ENCODE results near the gene INTS15.

The INTS15 gene

DNA sequence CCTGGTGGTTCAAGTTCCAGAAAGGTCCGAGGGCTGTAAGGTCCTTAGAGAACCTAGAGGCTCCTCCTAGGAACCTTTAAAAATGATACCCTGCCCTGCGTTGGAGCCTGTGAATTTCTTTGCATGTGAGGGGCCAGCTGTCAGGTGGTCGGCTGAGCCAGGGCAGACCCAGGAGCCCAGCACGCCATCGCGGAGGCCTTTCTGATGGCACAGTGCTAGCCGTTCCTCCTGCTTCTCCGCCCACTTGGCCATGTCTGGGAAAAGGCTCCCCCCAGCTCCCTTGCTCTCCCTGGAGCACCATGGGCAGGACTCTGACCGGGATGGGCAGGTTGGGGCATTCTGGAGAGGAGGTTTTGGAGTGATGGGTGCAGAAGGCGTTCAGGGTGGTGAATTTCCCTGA is 54.9 kb downstream of the INTS15 start:
- DNase-seq = no peak

DNA sequence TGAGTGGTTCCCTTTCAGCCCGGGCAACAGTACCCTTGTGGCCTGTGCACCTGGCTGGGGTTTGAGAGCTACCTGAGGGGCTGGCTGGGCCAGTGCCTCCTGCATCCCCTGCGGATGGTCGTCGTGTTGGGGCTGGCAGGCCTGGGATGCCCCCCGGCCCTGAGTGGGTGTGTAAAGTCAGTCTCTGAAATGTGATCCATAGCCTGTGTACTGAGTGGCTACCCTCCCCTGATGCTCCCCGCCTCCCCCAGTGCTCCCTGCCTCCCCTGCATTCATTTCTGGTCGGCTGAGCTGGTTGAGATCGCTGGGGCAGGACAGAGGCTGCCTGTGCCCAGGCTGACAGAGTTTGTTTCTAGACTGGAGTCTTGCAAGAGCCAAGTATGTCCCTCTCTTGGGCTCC is 56.6 kb downstream of the INTS15 start:
- DNase-seq = no peak

DNA sequence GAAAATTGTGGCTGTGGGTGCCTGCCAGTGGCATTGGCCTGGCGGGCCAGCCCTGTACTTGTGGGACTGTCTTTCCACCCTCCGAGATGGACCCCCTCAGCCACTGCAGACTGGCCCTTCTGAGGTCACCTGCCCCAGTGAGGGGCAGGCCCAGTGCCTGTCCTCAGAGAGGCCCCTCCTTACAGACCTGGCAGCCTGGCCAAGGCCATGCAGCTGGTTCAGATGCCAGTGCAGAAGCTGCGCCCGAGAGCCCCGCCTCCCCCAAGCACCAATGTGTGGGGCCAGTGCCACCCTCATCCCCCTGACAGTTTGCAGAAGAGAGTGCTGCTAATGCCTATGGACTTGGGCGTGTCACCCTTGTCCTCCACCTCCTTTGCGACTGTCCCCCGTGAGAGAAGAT is 57.3 kb downstream of the INTS15 start:
- no peak for DNase-seq

DNA sequence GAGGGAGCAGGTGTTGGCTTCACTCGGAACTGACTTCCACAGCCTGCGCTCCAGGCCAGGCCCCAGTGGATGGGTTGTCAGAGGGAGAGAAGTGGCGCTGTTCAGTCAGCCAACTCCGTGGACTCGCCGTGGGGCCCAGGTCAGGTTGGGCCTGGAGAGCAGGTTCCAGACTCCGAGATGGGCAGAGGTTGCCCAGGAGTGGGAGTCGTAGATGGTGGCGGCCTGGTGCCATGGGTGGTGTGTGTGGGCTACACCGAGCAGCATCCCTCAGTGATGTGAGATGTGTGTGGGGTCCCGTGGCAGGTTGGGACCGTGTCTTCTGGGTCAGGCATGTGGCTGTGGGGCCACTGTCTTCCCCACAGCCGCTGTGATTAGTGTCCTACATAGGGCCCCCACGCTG is 57.7 kb downstream of the INTS15 start:
- DNase-seq = no peak

DNA sequence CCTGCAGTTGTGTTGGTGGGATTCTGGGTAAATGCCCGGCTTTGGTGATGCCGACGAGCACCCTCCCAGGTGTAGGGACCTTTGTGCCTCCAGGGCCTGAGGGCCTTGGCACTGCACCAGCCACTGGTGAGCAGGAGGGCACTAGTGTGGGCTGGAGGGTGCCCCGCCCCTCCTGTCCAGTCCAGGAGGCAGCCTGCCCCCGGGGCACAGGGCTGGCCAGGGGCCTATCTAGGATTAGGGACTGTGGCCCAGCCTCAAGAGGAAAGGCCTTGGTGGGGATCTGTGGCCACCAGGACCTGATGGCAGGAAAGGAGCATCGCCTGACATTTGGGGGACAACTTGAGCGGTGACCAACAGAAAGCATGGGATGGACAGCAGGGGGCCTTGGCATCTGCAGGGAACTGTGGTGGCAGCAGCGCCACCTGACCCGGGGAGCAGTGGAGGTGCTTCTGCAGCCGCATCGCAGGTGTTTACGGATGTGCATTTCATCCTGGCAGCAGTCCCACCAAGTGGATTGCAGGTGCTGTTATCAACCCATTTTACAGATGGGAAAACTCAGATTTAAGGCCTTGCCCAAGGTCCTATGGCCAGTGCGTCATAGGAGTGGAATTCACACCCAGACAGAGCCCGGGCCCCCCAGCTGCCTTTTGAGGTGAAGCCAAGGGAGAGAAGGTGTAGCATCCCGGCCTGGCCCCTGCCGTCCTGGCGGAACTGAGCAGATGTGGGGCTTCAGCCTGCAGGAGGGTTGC is 58.4 kb downstream of the INTS15 start:
- DNase-seq = no peak

DNA sequence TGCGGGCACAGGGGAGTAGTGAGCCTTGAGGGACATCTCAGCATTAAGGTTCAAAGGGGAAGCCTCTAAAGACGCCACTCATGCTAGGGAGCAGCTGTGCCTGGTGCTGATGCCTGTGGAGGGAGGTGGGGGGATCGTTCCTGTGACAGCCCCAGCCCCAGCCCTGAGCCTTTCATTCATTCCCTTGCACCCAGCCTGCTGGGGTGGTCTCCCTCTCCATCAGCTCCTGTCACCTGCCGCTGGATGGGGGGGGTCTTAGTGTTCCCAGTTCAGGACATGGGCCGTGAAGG is 58.9 kb downstream of the INTS15 start:
- DNase-seq = no peak

DNA sequence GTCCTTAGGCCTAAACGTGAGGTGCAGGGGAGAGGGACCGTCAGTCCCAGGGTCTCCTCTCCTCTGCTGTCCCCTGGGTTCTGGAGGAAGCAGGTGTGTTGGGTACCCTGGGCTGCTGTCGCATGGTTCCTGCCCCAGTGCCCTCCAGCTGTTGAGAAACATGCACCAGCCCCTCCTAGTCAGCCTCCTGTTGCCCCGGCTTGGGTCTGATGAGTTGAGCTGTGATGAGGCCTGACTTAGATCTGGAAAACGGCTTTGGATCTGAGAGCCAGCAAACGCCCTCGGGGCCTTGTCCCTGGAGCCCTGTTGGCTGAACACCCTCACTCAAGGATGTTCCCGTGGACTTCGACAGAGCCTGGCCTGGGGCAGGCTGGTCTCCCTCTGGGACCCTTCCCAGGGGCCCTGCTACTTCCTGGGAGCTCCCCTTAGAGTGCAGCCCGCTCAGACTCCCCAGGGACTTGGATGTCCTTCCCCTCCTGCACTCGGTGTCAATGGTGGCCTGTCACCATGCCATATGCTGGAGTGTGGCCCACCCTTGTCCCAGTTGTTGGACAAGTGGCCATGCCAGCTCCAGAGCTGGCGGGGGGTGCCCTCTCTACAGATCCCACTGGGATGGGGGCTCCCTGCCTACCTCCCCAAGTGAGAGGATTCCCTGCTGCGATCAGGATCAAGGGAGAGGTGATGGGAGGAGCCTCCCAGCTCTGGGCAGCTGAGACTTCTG is 59.6 kb downstream of the INTS15 start:
- DNase-seq = no peak

DNA sequence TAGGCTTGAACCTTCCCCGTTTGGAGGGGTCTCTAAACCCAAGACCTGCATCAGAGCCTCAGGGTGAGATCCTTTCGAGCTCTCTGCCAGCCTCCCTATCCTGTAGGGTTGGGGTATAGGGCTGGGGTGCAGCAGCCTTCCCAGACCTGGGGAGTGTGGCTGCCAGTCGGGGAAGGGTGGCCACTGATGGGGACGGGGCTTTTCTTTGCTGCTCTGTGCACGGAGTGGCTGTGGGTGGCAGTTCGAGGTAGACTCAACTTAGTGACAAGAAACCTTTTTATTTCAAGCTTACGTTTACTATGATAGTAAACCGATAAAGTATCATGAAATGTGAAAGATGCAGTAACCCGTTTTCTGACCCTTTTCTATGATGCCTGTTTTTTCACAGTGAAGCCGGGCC is 60.3 kb downstream of the INTS15 start:
- no peak for DNase-seq

DNA sequence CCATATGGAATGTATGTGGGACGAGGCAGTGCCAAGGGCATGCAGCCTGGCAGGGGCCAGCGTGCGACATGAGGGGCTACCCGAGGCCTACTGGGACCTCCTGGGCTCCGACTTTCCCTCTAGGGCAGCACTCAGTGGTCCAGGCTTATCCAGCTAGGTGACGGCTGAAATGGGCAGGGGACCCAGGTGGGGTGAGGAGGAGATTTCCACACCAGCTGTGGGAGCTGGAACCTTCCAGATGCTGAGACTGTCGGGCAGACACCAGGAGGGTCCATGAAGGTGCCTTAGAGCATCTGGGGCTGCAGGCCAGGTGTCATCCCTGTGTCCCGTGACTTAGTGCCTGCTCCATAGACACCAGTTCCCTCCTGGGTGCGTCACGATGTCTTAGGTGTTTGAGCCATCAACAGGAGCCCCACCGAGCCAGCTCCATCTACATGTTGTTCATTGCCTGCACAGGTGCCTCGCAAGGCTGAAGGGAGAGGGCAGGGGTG is 60.7 kb downstream of the INTS15 start:
- no peak for DNase-seq

DNA sequence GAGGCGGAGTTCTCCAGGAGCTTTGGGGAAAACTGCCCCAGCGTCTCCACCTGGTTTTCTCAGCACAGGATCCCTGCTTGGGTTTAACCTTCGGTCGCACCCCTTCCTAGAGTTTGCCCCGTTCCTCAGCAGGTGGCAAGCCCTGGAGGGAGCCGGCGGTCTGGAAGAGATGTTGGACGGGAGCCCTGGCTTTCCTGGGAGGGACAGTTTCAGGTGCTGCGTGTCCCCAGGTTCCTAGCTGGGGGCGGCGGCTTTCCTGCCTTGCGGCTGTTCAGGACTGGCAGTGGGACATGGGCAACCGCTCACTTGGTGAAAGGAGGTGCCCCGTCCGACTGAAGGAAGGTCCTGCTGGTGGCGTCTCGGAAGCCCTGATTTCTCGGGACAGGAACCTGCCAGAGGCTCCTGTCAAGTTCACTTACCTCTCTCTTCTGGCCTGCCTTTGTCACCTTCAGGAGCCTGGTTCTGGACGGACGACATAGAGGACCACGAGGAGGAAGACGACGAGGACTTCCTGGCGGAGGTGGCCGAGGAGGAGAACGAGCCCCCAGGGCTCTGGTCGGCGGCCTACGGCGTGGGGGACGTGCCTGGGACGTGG is 62.1 kb downstream of the INTS15 start:
- DNase-seq = no peak

DNA sequence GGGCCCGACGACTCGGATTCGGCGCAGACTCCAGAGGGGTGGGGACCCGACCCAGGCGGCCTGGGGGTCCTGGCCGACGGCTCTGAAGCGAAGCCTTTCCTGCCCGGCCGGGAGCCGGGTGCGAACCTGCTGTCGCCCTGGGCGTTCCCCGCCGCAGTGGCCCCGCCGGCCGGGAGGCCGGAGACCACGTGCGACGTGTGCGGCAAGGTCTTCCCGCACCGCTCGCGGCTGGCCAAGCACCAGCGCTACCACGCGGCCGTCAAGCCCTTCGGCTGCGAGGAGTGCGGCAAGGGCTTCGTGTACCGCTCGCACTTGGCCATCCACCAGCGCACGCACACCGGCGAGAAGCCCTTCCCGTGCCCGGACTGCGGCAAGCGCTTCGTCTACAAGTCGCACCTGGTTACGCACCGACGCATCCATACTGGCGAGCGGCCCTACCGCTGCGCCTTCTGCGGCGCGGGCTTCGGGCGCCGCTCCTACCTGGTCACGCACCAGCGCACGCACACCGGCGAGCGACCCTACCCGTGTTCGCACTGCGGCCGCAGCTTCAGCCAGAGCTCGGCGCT is 62.7 kb downstream of the INTS15 start:
- no peak for DNase-seq

DNA sequence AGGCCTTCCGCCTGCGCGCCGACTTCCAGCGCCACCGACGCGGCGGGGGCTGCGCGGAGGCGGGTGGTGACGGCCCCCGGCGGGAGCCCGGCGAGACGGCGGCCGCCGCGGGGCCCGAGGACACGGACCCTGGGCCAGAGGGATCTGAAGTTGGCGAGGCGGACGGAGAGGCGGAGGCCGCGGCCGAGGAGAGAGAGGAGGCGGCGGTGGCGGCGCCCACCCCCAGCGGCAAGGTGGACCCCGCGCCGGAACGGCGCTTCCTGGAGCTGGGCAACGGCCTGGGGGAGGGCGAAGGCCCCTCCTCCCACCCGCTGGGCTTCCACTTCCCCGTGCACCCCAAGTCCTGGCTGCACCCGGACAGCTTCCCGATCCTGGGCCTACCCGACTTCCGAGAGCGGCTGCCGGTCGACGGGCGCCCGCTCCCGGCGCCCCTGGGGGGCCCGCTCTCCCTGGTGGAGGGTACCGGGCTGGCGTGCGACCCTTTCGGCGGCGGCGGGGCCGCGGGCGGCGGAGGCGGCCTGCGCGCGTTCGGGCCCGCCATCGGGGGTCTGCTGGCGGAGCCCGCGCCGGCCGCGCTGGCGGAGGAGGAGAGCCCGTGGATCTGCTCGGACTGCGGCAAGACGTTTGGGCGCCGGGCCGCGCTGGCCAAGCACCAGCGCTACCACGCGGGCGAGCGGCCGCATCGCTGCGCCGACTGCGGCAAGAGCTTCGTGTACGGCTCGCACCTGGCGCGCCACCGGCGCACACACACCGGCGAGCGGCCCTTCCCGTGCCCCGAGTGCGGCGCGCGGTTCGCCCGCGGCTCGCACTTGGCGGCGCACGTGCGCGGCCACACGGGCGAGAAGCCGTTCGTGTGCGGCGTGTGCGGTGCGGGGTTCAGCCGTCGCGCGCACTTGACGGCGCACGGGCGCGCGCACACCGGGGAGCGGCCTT is 63.5 kb downstream of the INTS15 start:
- DNase-seq = no peak

DNA sequence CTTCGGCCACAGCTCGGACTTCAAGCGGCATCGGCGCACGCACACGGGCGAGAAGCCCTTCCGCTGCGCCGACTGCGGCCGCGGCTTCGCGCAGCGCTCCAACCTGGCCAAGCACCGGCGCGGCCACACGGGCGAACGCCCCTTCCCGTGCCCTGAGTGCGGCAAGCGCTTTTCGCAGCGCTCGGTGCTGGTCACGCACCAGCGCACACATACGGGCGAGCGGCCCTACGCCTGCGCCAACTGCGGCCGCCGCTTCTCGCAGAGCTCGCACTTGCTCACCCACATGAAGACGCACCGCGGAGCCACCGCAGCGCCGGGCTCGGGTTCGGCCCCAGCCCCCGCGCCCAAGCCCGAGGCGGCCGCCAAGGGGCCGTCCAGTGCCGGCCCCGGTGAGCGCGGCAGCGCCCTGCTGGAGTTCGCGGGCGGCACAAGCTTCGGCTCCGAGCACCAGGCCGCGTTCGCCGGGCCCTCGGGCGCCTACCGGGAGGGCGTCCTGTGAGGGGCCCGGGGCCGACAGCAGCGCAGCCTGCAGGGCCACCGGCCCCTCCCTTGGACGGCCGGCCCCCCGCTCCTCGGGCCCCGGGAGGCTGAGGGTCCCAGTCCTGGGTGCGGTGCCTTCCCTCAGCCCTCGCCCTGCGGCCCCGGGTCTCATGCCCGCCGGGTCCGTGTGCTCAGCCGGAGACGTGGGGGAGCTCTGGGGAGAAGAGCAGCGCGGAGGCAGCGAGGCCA is 64.5 kb downstream of the INTS15 start:
- no peak for DNase-seq

DNA sequence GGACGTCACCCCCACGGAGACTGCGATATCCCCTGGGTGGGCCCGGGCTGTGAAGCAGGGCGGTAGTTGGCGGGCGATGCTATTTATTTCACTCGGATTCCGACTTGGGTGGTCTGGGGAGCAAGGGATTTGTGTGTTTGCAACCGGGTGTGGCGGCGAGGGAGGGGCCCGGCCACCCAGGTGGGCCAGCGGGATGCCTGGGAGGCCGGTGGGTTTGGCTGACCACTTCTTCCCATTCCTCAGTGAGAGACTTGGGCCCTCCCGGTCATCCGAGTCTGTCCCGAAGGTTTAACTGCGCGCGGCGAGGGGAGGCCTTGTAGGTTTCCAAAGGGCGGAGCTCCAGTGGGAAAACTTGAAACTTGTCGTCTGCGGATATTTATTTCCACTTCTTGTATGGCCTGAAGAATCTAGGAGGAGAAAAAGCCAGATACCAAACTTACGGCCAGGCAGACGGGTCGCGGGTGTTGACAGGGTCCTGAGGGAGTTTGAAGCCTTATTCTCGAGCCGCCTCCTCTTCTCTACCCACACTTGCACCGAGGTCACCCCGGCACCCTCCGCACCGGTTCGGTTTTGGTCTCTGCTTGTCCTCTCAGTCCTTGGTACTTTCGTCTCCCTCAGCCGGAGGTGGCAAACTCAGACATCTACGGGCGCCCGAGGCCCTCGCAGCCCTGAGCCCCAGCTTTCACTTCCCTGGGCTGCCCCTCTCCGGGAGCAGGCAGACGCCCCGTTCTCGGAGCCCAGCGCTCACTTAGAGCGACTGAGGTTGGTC is 65.2 kb downstream of the INTS15 start:
- no peak for DNase-seq

DNA sequence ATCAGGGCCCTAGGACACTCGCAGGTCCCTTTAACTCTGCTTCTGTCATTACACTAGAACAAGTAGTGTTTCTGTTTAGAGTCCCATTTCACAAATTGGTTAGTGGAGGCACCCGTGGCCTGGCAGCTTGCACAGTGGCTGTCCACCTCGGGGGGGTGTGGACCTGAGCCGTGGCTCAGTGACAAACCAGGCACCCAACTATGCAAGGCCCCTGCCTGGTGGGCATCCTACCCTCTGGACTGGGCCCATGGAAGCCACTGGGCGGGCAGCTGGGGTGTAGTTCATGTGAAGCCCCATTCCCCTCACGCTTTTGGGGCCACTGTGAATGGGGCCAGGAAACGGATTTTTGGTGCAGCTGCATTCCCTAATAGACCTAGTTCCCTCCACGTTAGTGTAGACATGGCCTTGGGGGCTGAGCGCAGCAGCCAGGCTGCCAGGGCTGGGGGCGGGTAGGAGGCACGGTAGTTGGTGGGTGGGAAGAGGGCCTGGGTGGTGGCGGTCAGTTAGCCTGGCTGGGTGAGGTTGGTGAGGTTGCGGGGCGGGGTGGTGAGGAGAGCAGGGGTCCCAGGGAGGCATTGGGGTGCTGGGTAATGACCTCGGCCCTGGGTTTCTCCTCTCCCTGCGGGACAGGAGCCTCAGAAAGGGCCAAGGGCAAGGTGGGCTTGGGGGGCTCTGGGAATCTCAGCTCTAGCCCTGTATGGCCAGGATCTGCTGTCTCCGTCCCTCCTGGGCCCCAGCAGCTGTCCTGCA is 66.0 kb downstream of the INTS15 start:
- DNase-seq = no peak

DNA sequence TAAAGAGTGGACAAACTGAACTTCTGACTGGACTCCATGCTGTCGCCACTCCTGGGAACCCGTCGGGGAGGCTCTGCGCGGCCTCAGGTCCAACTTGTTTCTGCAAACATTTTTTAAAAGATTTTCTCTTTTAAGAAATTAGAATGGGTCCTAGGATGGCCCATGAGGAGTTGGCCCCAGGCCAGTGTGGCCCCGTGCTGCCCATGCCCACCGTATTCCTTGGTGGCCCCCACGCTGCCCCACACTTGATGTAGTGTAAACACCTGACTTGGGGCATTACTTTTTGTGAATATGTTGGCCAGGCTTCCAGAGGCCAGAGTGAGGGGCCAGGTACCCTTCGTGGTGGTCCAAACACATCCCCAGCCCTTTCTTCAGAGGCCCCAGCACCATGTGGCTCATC is 66.6 kb downstream of the INTS15 start:
- no peak for DNase-seq
